Forelimb muscle (tissue), 1 donor: ENCODE data around the gene AADACL2. TPM values are rescaled to one million over a fixed set of nuclear protein-coding genes. Genes with fewer than 3 reads are reported as not detected.
"Not testable (repeated sequence)": the region's sequence is repeated elsewhere in the genome, so short reads cannot be mapped to it uniquely, and the experiment has no call there.

Source experiments
- DNase-seq: peaks from one replicate; pipeline ENCODE4 v3.0.0-alpha.2; 2013; ENCODE audit warnings: low read depth
- polyA plus RNA-seq: library from polyadenylated mRNA; unstranded; fragments of 120-200 nt; gene quantifications from one replicate; pipeline ENCODE4 v1.2.1, GENCODE V29; 2013; ENCODE audit not compliant: insufficient read length

AADACL2 gene, protein sequence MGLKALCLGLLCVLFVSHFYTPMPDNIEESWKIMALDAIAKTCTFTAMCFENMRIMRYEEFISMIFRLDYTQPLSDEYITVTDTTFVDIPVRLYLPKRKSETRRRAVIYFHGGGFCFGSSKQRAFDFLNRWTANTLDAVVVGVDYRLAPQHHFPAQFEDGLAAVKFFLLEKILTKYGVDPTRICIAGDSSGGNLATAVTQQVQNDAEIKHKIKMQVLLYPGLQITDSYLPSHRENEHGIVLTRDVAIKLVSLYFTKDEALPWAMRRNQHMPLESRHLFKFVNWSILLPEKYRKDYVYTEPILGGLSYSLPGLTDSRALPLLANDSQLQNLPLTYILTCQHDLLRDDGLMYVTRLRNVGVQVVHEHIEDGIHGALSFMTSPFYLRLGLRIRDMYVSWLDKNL
- polyA plus RNA-seq, result not detected

GRCh38 chr3:151733613-151734012 lies at the start of gene AADACL2:
TSS of gene AADACL2 (plus strand) at chr3:151733927. CDS start at chr3:151734036, 109 bp downstream.
- no peak for DNase-seq

DNA sequence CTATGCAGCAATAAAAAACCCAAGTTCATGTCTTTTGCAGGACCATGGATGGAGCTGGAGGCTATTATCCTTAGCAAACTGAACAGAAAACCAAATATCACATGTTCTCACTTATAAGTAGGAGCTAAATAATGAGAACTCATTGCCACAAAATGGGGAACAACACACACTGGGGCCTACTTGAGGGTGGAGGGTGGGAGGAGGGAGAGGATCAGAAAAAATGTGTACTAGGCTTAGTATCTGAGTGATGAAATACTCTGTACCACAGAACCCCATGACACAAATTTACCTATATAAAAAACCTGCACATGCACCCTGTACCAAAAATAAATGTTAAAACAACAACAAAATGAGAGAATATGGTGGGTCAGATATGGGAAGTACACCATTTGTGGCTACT lies 49.6 kb upstream of the AADACL2 start:
- no peak for DNase-seq

DNA sequence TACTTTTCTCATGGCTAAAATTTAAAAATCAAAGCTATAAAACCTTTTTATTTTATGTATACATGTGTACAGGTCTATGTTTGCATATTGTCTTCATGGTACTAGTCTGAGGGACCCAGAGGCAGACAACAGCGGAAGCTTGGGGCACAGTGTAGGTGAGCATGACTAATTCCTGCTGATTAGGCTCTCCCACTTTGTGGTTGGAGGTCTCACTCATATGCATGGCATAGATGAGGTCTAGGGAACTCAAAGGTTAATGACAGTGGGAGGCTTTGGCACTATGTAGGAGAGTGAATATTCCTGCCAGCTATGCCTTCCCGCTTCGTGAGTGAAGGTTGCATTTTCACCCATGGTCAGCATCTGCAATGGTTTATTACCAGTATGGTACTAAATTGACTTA lies 47.5 kb upstream of the AADACL2 start:
- no peak for DNase-seq

- peak; percentile 48 for DNase-seq
These were observed 46.7 kb upstream of the AADACL2 start for GRCh38 chr3:151687076-151687475.

GRCh38 chr3:151688571-151688970 lies 45.2 kb upstream of the AADACL2 start:
- no peak for DNase-seq

DNA sequence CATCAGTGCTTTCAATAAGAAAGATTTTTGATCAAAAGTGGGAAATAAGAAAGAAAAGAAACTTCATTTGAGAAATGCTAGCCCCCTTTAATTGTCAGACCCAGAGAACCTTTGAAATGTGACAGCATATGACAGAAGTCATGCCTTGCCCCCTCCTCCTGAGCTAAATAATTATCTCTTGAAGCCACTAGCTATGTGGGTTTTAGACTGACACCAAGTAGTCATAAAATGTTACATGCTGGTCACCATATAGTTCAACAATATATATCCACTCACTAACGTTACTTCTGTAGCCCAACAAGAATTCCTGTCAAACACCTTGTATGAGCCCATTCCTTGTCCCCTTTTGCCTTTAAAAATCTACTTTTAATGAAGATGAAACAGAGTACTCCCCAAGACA lies 43.1 kb upstream of the AADACL2 start:
- DNase-seq, result no peak

GRCh38 chr3:151697496-151697895 lies 36.2 kb upstream of the AADACL2 start:
- DNase-seq, result no peak

DNA sequence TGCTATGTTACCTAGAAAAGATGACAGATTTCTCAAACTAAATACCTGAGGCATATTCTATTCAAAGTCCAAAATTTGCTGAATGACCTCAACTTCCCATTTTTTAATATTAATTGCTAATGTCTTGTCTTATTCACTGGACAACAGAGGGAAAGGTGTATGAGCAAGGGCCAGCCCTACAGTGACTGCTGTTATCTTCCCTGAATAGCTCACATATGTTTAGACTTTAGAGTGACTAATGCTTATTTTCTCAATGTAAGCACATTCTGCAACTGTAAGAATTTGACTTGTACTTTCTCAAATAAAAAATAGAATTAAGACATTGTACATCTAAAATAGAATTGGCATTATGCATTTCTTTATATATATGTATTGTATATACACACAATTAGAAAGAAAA lies 26.5 kb upstream of the AADACL2 start:
- DNase-seq, result no peak

DNA sequence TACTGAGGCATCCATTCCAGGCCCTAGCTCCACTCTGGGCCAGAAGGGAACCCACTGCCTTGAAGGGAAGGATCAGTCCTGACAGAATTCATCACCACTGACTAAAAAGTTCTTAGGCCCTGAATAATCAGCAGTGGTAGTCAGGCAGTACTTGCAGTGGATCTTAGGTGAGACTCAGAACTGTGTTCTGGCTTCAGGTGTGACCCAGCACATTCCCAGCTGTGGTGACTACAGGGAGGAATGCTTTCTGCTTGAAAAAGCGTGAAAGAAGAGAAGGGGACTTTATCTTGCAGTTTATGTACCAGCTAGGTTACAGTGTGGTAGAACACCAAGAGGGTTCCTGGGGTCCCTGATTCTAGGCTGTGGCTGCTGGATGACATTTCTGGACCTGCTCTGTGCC lies 24.9 kb upstream of the AADACL2 start:
- no peak for DNase-seq

- no peak for DNase-seq
These were observed 23.9 kb upstream of the AADACL2 start for GRCh38 chr3:151709847-151710246.

DNA sequence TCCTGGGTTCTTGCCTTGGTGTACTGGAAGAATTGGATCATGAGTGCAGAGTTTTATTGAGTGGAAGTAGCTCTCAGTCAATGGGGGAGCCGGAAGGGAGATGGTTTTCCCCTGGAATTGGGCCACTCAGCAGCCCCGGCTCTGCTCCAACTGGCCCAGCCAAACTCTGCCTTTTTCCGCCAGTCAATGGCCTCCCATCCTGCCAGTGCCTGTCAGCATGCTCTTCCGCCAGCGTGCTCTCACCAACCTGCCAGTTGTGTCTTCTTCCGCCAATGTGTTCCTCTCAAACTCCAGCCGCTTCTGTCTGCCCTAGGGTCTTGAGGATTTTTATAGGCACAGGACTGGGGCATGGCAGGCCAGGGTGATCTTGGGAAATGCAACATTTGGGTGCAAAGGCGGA lies 12.4 kb upstream of the AADACL2 start:
- no peak for DNase-seq

DNA sequence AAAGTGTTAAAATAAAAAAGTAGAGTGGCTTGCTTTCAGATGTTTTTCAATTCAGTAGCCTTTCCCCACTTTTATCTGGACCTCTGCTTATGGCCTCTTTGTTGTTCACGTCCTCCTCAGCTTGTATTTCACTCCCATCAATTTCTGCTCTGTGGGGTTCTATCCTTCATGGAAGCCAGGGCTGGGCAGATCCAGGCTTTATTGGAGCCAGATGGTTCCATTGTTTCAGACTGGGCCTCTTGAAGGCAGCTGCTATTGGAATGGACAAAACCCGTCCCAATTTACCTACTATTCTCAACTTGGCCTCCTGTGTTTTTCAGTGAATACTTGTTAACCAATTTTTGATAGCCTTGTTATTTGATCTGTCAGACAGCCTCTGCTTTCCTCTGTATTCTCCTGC lies 10.9 kb upstream of the AADACL2 start:
- DNase-seq, result no peak

GRCh38 chr3:151724576-151725562 lies 8.9 kb upstream of the AADACL2 start:
- DNase-seq, result no peak

- no peak for DNase-seq
These were observed 7.7 kb upstream of the AADACL2 start for GRCh38 chr3:151726016-151726415.

GRCh38 chr3:151732861-151733260 lies 866 bp upstream of the AADACL2 start:
- DNase-seq, result no peak

- no peak for DNase-seq
These were observed 6.9 kb downstream of the AADACL2 start for GRCh38 chr3:151740581-151740980.

DNA sequence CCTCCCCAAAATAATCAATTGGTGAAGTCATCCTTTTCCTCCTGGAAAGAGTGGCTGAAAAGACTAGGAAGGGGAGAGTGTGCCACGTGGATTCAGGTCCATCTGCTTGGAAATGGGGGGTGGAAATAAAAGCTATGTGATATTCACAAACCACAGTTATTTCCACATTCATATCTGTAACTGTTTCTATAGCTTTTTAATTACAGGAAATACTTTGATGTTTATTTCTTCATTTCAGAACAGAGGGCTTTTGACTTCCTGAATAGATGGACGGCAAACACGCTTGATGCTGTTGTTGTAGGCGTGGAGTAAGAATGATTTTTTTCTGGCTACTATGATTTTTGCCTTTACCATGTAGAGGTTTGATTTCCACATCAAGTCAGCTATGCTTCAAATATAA lies 10.1 kb downstream of the AADACL2 start:
- no peak for DNase-seq

GRCh38 chr3:151750181-151750580 lies 16.5 kb downstream of the AADACL2 start:
- no peak for DNase-seq

DNA sequence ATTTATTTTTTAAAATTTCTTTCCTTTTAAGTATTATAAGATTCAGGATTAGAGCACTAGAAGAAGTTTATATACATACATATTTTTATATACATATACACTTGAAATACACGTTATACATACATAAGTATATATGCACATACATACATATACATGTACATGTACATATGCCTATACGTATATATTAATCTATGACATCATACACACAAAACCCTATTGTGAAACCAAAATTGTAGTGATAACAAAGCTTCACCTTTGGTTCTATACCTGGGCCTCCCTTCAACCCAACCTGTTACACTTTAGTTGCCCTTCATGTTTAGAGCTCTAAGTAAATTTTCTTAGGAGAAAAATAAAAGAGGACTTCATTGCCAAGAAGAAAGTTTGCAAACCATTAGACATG lies 17.0 kb downstream of the AADACL2 start:
- no peak for DNase-seq

DNA sequence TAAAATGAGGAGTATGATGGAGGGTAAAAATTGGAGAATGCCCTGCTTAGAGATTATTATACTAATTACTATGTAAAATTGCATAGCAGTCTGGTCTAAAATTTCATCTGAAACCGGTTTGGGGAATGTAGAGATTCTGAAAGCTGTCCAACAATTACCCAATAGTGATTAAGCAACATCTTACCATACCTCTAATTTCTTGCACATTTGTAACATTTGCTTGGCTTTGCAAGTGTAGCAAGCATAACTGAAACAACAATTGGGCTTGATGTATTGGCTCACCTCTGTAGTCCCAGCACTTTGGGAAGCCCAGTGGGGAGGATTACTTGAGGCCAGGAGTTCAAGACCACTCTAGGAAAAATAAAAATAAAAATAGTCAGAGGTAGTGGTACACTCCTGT lies 17.4 kb downstream of the AADACL2 start:
- no peak for DNase-seq

DNA sequence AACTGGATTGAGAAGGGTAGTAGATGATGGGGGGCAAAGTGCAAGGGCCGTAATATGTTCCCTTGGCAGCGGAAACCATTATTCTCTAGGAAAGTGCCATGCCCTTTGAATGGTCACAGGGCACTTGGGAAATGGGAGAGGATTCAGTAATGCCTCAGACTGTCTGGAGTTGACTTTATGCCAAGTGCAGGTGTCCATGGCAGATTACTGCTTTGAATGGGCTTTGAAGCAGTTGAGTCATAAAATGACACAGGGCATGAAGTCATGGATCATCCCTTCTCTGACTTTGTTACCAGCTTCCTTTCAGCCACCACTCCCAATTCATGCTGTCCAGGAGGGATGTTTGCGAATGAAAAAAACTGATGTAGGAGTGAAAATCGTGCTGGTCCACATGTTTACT lies 20.1 kb downstream of the AADACL2 start:
- DNase-seq, result no peak

DNA sequence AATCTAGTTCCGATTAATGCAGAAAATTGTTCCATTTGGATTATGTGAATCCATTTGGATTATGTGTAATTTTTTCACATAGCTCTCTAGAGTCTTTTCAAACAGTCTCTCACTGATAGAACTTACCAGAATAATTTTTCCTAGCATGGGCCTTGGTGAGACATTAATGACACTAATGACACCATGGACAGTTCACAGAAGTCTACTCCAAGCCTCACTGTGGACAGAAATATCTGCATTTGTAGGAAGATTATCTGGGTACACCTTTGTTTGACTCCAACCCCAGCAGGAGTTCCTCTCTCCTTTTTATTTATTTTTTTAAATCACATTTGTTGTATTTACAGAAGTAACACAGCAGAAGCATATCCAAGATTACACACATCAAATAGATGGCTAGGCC lies 27.9 kb downstream of the AADACL2 start:
- no peak for DNase-seq

DNA sequence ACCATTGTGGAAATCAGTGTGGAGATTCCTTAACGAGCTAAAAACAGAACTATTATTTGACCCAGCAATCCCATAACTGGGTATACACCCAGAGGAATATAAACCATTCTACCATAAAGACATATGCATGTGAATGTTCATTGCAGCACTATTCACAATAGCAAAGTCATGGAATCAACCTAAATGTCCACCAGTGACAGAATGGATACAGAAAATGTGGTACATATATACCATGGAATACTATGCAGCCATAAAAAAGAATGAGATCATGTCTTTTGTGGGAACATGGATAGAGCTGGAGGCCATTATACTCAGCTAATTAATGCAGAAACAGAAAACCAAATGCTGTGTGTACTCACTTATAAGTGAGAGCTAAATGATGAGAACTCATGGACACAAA lies 31.0 kb downstream of the AADACL2 start:
- not testable (repeated sequence) for DNase-seq
